AG04450 (cell line): ENCODE measurements around the gene FAM210A. TPM values are rescaled to one million over a fixed set of nuclear protein-coding genes. Genes with fewer than 3 reads are reported as not detected.

ENCODE experiments used
- CTCF ChIA-PET: fragments of 300-600, 350-600 bp; formaldehyde crosslinking; extraction: SDS; loops from one replicate; lab custom pipeline; 2022; ENCODE audit warnings: antibody characterized with exemption, inconsistent platforms; lab: Charles Lee
- POLR2A ChIA-PET: fragments of 350-600 bp; formaldehyde crosslinking; extraction: SDS; loops from one replicate; lab custom pipeline; 2021; ENCODE audit warnings: antibody characterized with exemption, inconsistent platforms; lab: Yijun Ruan, JAX
- DNase-seq: peaks from one replicate; pipeline ENCODE4 v3.0.0-alpha.2; 2011; ENCODE audit warnings: low read depth, low spot score
- H3K27ac ChIP-seq: one replicate; pipeline ENCODE4 v1.5.1; 2012; ENCODE audit warnings: low read depth, low read length, control low read depth
- H3K27me3 ChIP-seq: one replicate; pipeline ENCODE4 v1.6.0; 2012; ENCODE audit warnings: low read length; ENCODE audit not compliant: control insufficient read depth, insufficient read depth
- H3K4me3 ChIP-seq: 2 replicates; pipeline ENCODE4 v1.5.1; 2011; ENCODE audit warnings: mild to moderate bottlenecking, low read depth, low read length, control low read depth
- H3K9me3 ChIP-seq: 2 replicates; pipeline ENCODE4 v1.5.1; 2012; ENCODE audit warnings: low read length; ENCODE audit not compliant: control insufficient read depth, insufficient read depth
- polyA plus RNA-seq: library from polyadenylated mRNA; depleted of rRNA; stranded (reverse); fragments of >200 nt; gene quantifications from 2 replicates; pipeline ENCODE4 v1.2.3, GENCODE V29; 2011; rRNA removed
- small RNA-seq: library from RNA; depleted of rRNA; stranded (forward); fragments of <200 nt; gene quantifications from one replicate; pipeline ENCODE3, GENCODE V24; 2012; ENCODE audit warnings: low read depth; ENCODE audit not compliant: insufficient read length
- TF ChIP-seq, protein P1 (sequence below): IDR thresholded peaks from 2 replicates; pipeline ENCODE4 v1.5.1; 2011; ENCODE audit warnings: low read depth, low read length, control low read depth, inconsistent platforms

Gene FAM210A
- polyA plus RNA-seq, 1 experiment: 12.9 TPM

GRCh38 chr18:13613591-13614501, 112.5 kb downstream of the FAM210A start:
- no peak for DNase-seq
- TF ChIP-seq, protein P1, sequence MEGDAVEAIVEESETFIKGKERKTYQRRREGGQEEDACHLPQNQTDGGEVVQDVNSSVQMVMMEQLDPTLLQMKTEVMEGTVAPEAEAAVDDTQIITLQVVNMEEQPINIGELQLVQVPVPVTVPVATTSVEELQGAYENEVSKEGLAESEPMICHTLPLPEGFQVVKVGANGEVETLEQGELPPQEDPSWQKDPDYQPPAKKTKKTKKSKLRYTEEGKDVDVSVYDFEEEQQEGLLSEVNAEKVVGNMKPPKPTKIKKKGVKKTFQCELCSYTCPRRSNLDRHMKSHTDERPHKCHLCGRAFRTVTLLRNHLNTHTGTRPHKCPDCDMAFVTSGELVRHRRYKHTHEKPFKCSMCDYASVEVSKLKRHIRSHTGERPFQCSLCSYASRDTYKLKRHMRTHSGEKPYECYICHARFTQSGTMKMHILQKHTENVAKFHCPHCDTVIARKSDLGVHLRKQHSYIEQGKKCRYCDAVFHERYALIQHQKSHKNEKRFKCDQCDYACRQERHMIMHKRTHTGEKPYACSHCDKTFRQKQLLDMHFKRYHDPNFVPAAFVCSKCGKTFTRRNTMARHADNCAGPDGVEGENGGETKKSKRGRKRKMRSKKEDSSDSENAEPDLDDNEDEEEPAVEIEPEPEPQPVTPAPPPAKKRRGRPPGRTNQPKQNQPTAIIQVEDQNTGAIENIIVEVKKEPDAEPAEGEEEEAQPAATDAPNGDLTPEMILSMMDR: no peak
- Histone ChIP-seq H3K4me3 (no peak overlapping the region), H3K27ac (no peak overlapping the region), H3K9me3 (no peaks in the 10 kb centered on the region; the same call in 1 of the 2 replicates), H3K27me3 (peaks cover 29% of the 10 kb centered on the region)
- POLR2A ChIA-PET: no interaction called here
- CTCF ChIA-PET: no interaction called here

Small RNA genes lying within 50 kb of the gene (small RNA-seq; reads per million reads assigned to genes)
- gene AP001525.1: not detected
- gene RN7SL362P: not detected

Other genes with a start within 250 kb of the FAM210A start
- gene RNMT, start 115 bp upstream of the FAM210A start, polyA plus RNA-seq: 20.2 and 23.5 TPM in 2 replicates
- not detected in 2 replicates for gene MC5R, start 97.6 kb upstream of the FAM210A start, polyA plus RNA-seq
- not detected in 2 replicates for gene MC2R, start 189.0 kb upstream of the FAM210A start, polyA plus RNA-seq